Kidney epithelial cell (primary cell): ENCODE measurements around the gene SMS. TPM values are rescaled to one million over a fixed set of nuclear protein-coding genes. Genes with fewer than 3 reads are reported as not detected.

Source experiments
- DNase-seq: peaks from one replicate; pipeline ENCODE4 v3.0.0-alpha.2; 2010; ENCODE audit warnings: low read depth
- H3K27me3 ChIP-seq: 2 replicates; pipeline ENCODE4 v1.6.0; 2011; ENCODE audit warnings: low read length; ENCODE audit not compliant: control insufficient read depth, insufficient read depth
- H3K36me3 ChIP-seq: 2 replicates; pipeline ENCODE4 v1.5.1; 2011; ENCODE audit warnings: low read length; ENCODE audit not compliant: control insufficient read depth, insufficient read depth
- H3K4me3 ChIP-seq: 2 replicates; pipeline ENCODE4 v1.5.1; 2011; ENCODE audit warnings: low read depth, mild to moderate bottlenecking, control low read depth, low read length
- total RNA-seq: library from RNA; depleted of rRNA; stranded (reverse); fragments of >200 nt; gene quantifications from 2 replicates; pipeline ENCODE4 v1.2.3, GENCODE V29; 2015
- TF ChIP-seq, protein P1 (sequence below): IDR thresholded peaks from 2 replicates; pipeline ENCODE4 v1.5.1; 2011; ENCODE audit warnings: mild to moderate bottlenecking, moderate library complexity, low read length, control low read depth, inconsistent platforms; ENCODE audit not compliant: insufficient read depth, poor library complexity, severe bottlenecking

The SMS gene
- total RNA-seq, 1 donor from 2014 or later = 142 TPM

DNA sequence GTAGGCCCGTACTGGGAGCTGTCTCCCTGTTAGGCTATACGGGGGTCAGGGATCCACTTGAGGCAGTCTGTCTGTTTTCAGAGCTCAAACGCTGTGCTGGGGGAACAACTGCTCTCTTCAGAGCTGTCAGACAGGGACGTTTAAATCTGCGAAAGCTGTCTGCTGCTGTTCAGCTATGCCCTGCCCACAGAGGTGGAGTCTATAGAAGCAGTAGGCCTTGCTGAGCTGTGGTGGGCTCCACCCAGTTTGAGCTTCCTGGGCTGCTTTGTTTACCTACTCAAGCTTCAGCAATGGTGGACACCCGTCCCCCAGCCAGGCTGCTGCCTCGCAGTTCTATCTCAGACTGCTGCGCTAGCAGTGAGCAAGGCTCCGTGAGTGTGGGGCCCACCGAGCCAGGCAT lies 64.4 kb downstream of the SMS start:
- Histone ChIP-seq H3K27me3 (no peaks in the 10 kb centered on the region), H3K36me3 (no peaks in the 10 kb centered on the region), H3K4me3 (no peak overlapping the region)
- TF ChIP-seq, protein P1, sequence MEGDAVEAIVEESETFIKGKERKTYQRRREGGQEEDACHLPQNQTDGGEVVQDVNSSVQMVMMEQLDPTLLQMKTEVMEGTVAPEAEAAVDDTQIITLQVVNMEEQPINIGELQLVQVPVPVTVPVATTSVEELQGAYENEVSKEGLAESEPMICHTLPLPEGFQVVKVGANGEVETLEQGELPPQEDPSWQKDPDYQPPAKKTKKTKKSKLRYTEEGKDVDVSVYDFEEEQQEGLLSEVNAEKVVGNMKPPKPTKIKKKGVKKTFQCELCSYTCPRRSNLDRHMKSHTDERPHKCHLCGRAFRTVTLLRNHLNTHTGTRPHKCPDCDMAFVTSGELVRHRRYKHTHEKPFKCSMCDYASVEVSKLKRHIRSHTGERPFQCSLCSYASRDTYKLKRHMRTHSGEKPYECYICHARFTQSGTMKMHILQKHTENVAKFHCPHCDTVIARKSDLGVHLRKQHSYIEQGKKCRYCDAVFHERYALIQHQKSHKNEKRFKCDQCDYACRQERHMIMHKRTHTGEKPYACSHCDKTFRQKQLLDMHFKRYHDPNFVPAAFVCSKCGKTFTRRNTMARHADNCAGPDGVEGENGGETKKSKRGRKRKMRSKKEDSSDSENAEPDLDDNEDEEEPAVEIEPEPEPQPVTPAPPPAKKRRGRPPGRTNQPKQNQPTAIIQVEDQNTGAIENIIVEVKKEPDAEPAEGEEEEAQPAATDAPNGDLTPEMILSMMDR = no peak
- no peak for DNase-seq

DNA sequence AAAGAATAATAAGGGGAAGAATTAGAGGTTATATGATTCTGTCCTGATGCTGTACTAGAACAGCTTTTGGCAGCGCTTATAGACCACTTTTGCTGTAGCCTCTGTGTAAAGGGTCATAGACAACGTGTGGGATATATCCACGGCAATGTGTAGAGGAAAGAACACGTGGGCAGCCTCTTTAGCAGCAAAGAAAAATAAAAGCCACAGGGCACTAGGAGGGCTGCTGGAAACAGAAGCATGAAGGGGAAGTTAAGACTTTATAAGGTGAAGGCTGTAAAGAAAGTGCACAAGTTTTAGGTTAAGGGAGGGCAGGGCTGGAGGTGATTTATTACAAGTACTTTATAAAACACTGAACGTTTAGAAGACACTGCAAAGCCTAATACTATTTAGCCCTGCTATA lies 71.5 kb downstream of the SMS start:
- H3K4me3 ChIP-seq = no peak overlapping the region
- no peak for DNase-seq
- no peaks in the 10 kb centered on the region for H3K27me3 ChIP-seq
- no peaks in the 10 kb centered on the region for H3K36me3 ChIP-seq
- TF ChIP-seq, protein P1 = no peak

DNA sequence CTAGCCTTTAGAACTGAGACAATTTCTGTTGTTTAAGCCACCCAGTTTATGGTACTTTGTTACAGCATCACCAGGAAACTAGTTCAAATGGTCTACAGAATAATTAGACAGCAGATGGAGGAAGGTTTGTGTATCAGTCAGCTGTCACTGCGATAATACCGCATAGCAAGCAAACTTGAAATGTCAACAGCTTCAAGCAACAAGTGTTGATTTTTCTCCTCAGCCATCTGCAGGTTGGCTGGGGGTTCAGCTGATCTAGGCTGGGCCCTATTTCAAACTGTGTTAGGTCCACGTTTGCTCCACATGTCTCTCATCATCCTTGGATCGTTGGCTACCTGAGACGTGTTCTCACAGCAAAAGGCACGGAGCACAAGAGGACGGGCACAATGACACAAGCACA lies 72.4 kb downstream of the SMS start:
- TF ChIP-seq, protein P1 = no peak
- Histone ChIP-seq H3K4me3 (no peak overlapping the region), H3K27me3 (no peaks in the 10 kb centered on the region), H3K36me3 (no peaks in the 10 kb centered on the region)
- no peak for DNase-seq

DNA sequence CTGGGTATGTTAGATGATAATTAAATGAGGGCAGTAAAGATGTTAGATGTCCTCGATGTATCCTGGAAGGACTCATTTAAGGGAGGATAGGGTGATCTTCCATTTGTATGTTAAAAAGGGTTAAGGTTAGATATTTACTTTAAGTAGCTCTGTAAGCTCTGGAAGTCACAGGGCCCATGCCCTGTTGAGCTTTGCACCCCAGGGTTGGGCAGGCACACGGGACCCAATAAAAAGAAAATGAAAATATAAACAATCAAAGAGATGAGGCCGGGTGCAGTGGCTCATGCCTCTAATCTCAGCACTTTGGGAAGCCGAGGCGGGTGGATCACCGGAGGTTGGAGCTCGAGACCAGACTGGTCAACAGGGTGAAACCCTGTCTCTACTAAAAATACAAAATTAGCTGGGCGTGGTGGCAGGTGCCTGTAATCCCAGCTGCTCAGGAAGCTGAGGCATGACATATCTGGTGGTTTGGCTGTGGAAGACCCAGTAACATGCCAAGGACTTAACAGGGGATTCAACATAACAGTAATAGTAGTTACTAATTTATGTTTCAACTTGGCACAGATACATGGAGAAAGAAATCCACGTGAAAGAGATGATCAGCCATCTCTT lies 74.7 kb downstream of the SMS start:
- no peaks in the 10 kb centered on the region for H3K36me3 ChIP-seq
- no peak overlapping the region for H3K4me3 ChIP-seq
- H3K27me3 ChIP-seq = no peaks in the 10 kb centered on the region
- DNase-seq = no peak
- TF ChIP-seq, protein P1 = no peak

DNA sequence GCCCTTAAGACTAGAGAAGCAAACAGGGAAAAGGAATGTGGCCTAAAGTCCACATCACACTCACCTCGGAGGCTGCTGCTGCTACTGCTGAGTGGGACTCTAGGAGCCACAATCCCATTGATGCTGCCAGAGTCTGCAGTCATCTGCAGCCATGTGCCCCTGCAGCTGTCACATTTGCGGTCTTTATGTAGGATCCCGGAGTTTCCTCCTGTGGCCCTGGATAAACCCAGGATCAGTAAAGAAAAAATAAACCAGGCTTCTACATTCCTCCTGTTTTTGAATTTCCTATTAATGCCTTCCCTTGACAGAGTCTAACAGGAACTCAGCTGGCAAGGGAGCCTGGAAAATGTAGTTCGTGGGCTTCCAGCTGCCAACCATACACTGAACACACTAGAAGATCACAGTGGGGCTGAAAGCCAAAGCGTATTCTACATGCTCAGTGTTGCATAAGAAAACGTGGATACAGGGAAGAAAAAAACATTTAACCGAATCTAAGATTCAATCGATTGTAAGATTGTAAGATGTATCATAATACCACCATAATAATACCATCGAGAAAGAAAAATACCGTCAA lies 81.3 kb downstream of the SMS start:
- Histone ChIP-seq H3K36me3 (no peaks in the 10 kb centered on the region), H3K4me3 (no peak overlapping the region), H3K27me3 (no peaks in the 10 kb centered on the region)
- TF ChIP-seq, protein P1 = no peak
- DNase-seq = no peak

DNA sequence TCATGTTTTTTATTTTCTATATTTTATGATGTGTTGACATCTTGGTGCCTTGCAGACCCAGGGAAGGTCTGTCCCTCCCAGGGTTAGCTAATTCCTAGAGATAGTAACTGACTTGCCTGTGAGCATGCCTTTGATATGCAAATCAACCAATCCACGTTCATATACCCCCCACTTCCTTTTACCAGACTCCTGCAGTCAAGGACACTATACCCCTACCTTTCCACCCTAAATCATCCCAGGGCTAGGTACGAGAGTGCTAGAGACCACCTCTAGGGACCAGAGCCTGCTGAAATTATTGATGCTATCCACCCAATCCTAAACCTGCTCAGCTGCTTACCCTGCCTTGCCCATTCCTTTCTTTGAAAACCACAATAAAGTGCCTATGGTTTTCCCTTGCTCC lies 84.1 kb downstream of the SMS start:
- H3K4me3 ChIP-seq = no peak overlapping the region
- TF ChIP-seq, protein P1 = no peak
- no peaks in the 10 kb centered on the region for H3K27me3 ChIP-seq
- H3K36me3 ChIP-seq = no peaks in the 10 kb centered on the region
- no peak for DNase-seq
